Activated naive CD4-positive, alpha-beta T cell treated with anti-CD3 and anti-CD28 coated beads, Interleukin-2, amount 10 ng/mL, durations not matched to agents 7 days and 5 days (primary cell): ENCODE results near the gene TNFRSF19.

Source experiments
- CTCF ChIA-PET: fragments of 350-600 bp; sonication (Branson Sonifier 250); formaldehyde crosslinking; loops from one replicate; lab custom pipeline; 2021; ENCODE audit warnings: antibody characterized with exemption; lab: Charles Lee
- DNase-seq: peaks from one replicate; pipeline ENCODE4 v3.0.0-alpha.2; 2020
- H3K27ac Mint-ChIP-seq: one replicate; pipeline ENCODE4 v1.8.0; 2021; ENCODE audit warnings: mild to moderate bottlenecking, moderate library complexity, mixed read lengths
- H3K27me3 Mint-ChIP-seq: one replicate; pipeline ENCODE4 v1.8.0; 2021; ENCODE audit warnings: mild to moderate bottlenecking, mixed read lengths
- H3K36me3 Mint-ChIP-seq: one replicate; pipeline ENCODE4 v1.8.0; 2021; ENCODE audit warnings: mixed read lengths
- H3K4me1 Mint-ChIP-seq: one replicate; pipeline ENCODE4 v1.8.0; 2021; ENCODE audit warnings: mixed read lengths
- H3K4me3 Mint-ChIP-seq: one replicate; pipeline ENCODE4 v1.8.0; 2021; ENCODE audit warnings: mild to moderate bottlenecking, moderate library complexity, mixed read lengths
- H3K9me3 Mint-ChIP-seq: one replicate; pipeline ENCODE4 v1.8.0; 2021; ENCODE audit warnings: mixed read lengths

TNFRSF19 gene

GRCh38 chr13:23714672-23715071 lies 144.5 kb downstream of the TNFRSF19 start:
- no peak for DNase-seq
- H3K27ac Mint-ChIP-seq, result no peak overlapping the region
- H3K27me3 Mint-ChIP-seq, result peaks cover 15% of the 10 kb centered on the region
- no peaks in the 10 kb centered on the region for H3K9me3 Mint-ChIP-seq
- no peak overlapping the region for H3K4me3 Mint-ChIP-seq
- H3K36me3 Mint-ChIP-seq, result no peaks in the 10 kb centered on the region
- CTCF ChIA-PET, result no interaction called here
- H3K4me1 Mint-ChIP-seq, result peaks cover 19% of the 10 kb centered on the region

- CTCF ChIA-PET, result interaction anchor here (0.9 to 1.3 kb wide), 2 partner anchors 22 to 156 kb away, joined by 3 read pairs; no protein-coding TSS in a partner anchor
- no peak overlapping the region for H3K4me3 Mint-ChIP-seq
- no peaks in the 10 kb centered on the region for H3K9me3 Mint-ChIP-seq
- no peaks in the 10 kb centered on the region for H3K36me3 Mint-ChIP-seq
- H3K27ac Mint-ChIP-seq, result no peak overlapping the region
- peaks cover 15% of the 10 kb centered on the region for H3K27me3 Mint-ChIP-seq
- H3K4me1 Mint-ChIP-seq, result peaks cover 19% of the 10 kb centered on the region
- no peak for DNase-seq
Measured at GRCh38 chr13:23715092-23715761, 145.0 kb downstream of the TNFRSF19 start.

- DNase-seq, result no peak
- Mint-ChIP-seq H3K27me3 (peaks cover 15% of the 10 kb centered on the region), H3K4me3 (no peak overlapping the region), H3K9me3 (no peaks in the 10 kb centered on the region), H3K27ac (no peak overlapping the region), H3K36me3 (no peaks in the 10 kb centered on the region), H3K4me1 (peaks cover 19% of the 10 kb centered on the region)
- CTCF ChIA-PET, result interaction anchor here (0.9 to 1.3 kb wide), 2 partner anchors 23 to 155 kb away, joined by 3 read pairs; no protein-coding TSS in a partner anchor
Measured at GRCh38 chr13:23715762-23716235, 145.6 kb downstream of the TNFRSF19 start.

- no peaks in the 10 kb centered on the region for H3K36me3 Mint-ChIP-seq
- DNase-seq, result no peak
- peaks cover 19% of the 10 kb centered on the region for H3K4me1 Mint-ChIP-seq
- no peaks in the 10 kb centered on the region for H3K9me3 Mint-ChIP-seq
- H3K4me3 Mint-ChIP-seq, result no peak overlapping the region
- CTCF ChIA-PET, result interaction anchor here (1.0 to 1.4 kb wide), 3 partner anchors 25 to 155 kb away, joined by 3 to 5 read pairs (median 3); no protein-coding TSS in a partner anchor
- H3K27me3 Mint-ChIP-seq, result peaks cover 15% of the 10 kb centered on the region
- no peak overlapping the region for H3K27ac Mint-ChIP-seq
Measured at GRCh38 chr13:23716401-23716800, 146.2 kb downstream of the TNFRSF19 start.

- CTCF ChIA-PET, result interaction anchor here (1.1 kb wide), 1 partner anchor 170 kb away, joined by 3 read pairs; the partner anchor contains the start of gene MIPEP
- peaks cover 8% of the 10 kb centered on the region for H3K27me3 Mint-ChIP-seq
- no peak overlapping the region for H3K27ac Mint-ChIP-seq
- H3K4me3 Mint-ChIP-seq, result no peak overlapping the region
- H3K9me3 Mint-ChIP-seq, result no peaks in the 10 kb centered on the region
- no peaks in the 10 kb centered on the region for H3K36me3 Mint-ChIP-seq
- no peak for DNase-seq
- peaks cover 19% of the 10 kb centered on the region for H3K4me1 Mint-ChIP-seq
Measured at GRCh38 chr13:23718996-23719395, 148.8 kb downstream of the TNFRSF19 start.

- peaks cover 15% of the 10 kb centered on the region for H3K4me1 Mint-ChIP-seq
- H3K4me3 Mint-ChIP-seq, result no peak overlapping the region
- no peak for DNase-seq
- H3K27me3 Mint-ChIP-seq, result no peaks in the 10 kb centered on the region
- no peak overlapping the region for H3K27ac Mint-ChIP-seq
- CTCF ChIA-PET, result interaction anchor here (1.2 kb wide), 1 partner anchor 72 kb away, joined by 3 read pairs; no protein-coding TSS in a partner anchor
- no peaks in the 10 kb centered on the region for H3K36me3 Mint-ChIP-seq
- H3K9me3 Mint-ChIP-seq, result no peaks in the 10 kb centered on the region
Measured at GRCh38 chr13:23722726-23723453, 152.7 kb downstream of the TNFRSF19 start.

GRCh38 chr13:23723471-23723870 lies 153.3 kb downstream of the TNFRSF19 start:
- CTCF ChIA-PET, result interaction anchor here (1.2 kb wide), 1 partner anchor 71 kb away, joined by 3 read pairs; no protein-coding TSS in a partner anchor
- Mint-ChIP-seq H3K4me1 (peaks cover 10% of the 10 kb centered on the region), H3K36me3 (no peaks in the 10 kb centered on the region), H3K4me3 (no peak overlapping the region), H3K27me3 (no peaks in the 10 kb centered on the region), H3K27ac (no peak overlapping the region), H3K9me3 (no peaks in the 10 kb centered on the region)
- no peak for DNase-seq

- H3K27ac Mint-ChIP-seq, result no peak overlapping the region
- H3K36me3 Mint-ChIP-seq, result no peaks in the 10 kb centered on the region
- no peak overlapping the region for H3K4me3 Mint-ChIP-seq
- CTCF ChIA-PET, result interaction anchor here (1.2 kb wide), 1 partner anchor 70 kb away, joined by 3 read pairs; no protein-coding TSS in a partner anchor
- no peaks in the 10 kb centered on the region for H3K9me3 Mint-ChIP-seq
- DNase-seq, result no peak
- H3K4me1 Mint-ChIP-seq, result peaks cover 1% of the 10 kb centered on the region
- H3K27me3 Mint-ChIP-seq, result no peaks in the 10 kb centered on the region
Measured at GRCh38 chr13:23724196-23724970, 154.2 kb downstream of the TNFRSF19 start.
